ENCODE results near the gene SYNPR.

DNA sequence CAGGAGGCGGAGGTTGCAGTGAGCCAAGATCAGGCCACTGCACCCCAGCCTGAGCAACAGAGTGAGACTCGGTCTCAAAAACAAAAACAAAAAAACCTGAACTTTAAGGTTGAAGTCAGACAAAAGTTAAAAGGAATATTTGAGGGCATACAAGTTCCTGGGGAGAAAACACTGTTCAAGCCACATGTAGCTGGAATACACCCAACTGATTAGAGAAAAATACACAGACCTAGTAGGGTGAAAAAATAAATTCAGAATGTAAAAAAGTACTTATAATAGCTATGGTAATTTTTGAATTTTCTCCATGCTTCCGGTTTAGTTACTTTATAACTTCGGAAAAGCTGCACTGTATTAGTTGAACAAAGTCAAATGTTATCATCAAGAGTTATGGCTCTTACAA lies 331.7 kb downstream of the SYNPR start:
- TF ChIP-seq, protein P1, sequence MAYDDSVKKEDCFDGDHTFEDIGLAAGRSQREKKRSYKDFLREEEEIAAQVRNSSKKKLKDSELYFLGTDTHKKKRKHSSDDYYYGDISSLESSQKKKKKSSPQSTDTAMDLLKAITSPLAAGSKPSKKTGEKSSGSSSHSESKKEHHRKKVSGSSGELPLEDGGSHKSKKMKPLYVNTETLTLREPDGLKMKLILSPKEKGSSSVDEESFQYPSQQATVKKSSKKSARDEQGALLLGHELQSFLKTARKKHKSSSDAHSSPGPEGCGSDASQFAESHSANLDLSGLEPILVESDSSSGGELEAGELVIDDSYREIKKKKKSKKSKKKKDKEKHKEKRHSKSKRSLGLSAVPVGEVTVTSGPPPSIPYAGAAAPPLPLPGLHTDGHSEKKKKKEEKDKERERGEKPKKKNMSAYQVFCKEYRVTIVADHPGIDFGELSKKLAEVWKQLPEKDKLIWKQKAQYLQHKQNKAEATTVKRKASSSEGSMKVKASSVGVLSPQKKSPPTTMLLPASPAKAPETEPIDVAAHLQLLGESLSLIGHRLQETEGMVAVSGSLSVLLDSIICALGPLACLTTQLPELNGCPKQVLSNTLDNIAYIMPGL (CRISPR knock-in tag; IDR thresholded peaks at IDR 0.05), result no peak
- TF ChIP-seq, protein P2, sequence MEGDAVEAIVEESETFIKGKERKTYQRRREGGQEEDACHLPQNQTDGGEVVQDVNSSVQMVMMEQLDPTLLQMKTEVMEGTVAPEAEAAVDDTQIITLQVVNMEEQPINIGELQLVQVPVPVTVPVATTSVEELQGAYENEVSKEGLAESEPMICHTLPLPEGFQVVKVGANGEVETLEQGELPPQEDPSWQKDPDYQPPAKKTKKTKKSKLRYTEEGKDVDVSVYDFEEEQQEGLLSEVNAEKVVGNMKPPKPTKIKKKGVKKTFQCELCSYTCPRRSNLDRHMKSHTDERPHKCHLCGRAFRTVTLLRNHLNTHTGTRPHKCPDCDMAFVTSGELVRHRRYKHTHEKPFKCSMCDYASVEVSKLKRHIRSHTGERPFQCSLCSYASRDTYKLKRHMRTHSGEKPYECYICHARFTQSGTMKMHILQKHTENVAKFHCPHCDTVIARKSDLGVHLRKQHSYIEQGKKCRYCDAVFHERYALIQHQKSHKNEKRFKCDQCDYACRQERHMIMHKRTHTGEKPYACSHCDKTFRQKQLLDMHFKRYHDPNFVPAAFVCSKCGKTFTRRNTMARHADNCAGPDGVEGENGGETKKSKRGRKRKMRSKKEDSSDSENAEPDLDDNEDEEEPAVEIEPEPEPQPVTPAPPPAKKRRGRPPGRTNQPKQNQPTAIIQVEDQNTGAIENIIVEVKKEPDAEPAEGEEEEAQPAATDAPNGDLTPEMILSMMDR (IDR thresholded peaks at IDR 0.05), result no peak
- TF ChIP-seq ZNF138 (CRISPR knock-in tag; conservative IDR thresholded peaks at IDR 0.05) (no peak), FOXK1 (CRISPR knock-in tag; IDR thresholded peaks at IDR 0.05) (no peak), JUN (CRISPR knock-in tag; IDR thresholded peaks at IDR 0.05) (no peak), CREB1 (CRISPR knock-in tag; IDR thresholded peaks at IDR 0.05) (no peak), TCF7 (CRISPR knock-in tag; IDR thresholded peaks at IDR 0.05; ENCODE audit: low read depth) (no peak), NR1H2 (CRISPR knock-in tag; IDR thresholded peaks at IDR 0.05) (no peak), CREM (CRISPR knock-in tag; IDR thresholded peaks at IDR 0.05) (no peak), NFYB (CRISPR knock-in tag; conservative IDR thresholded peaks at IDR 0.05; ENCODE audit: low read depth) (no peak), ATF1 (CRISPR knock-in tag; IDR thresholded peaks at IDR 0.05) (no peak), FOXP1 (CRISPR knock-in tag; IDR thresholded peaks at IDR 0.05; ENCODE audit: borderline replicate concordance) (no peak)
- TF ChIP-seq, protein P3, sequence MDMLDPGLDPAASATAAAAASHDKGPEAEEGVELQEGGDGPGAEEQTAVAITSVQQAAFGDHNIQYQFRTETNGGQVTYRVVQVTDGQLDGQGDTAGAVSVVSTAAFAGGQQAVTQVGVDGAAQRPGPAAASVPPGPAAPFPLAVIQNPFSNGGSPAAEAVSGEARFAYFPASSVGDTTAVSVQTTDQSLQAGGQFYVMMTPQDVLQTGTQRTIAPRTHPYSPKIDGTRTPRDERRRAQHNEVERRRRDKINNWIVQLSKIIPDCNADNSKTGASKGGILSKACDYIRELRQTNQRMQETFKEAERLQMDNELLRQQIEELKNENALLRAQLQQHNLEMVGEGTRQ (CRISPR knock-in tag; IDR thresholded peaks at IDR 0.05), result no peak
- TF ChIP-seq, protein P4, sequence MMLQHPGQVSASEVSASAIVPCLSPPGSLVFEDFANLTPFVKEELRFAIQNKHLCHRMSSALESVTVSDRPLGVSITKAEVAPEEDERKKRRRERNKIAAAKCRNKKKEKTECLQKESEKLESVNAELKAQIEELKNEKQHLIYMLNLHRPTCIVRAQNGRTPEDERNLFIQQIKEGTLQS (CRISPR knock-in tag; conservative IDR thresholded peaks at IDR 0.05), result no peak

Measured in WTC11 (cell line).